ENCODE results near the gene TMTC1.

GRCh38 chr12:29640589-29641345 lies 143.0 kb downstream of the TMTC1 start:
- TF ChIP-seq CTCF (IDR thresholded peaks at IDR 0.05; ENCODE audit: low read depth, low read length) (no peak), EZH2phosphoT487 (IDR thresholded peaks at IDR 0.05; ENCODE audit: low read depth) (no peak)

Data from OCI-LY3 (cell line).